Panc1 (cell line): ENCODE results near the gene FIGN. TPM values are rescaled to one million over a fixed set of nuclear protein-coding genes. Genes with fewer than 3 reads are reported as not detected.
A peak's percentile ranks its signal among the peaks of the same experiment; 100 is the strongest.

ENCODE experiments used
- ATAC-seq: fragments of 200-7000 bp; cut with Tn5 transposase; 2 replicates; pipeline ENCODE4 v1.9.1; 2020; ENCODE audit warnings: mild to moderate bottlenecking, moderate library complexity
- BruUV-seq: library from RNA; stranded (reverse); fragments of 400-500 nt; replicated peaks from 2 replicates; lab custom pipeline; 2021; lab: Mats Ljungman, UMichigan
- CTCF ChIA-PET: fragments of 300-600 bp; sonication (Branson Sonifier 250); formaldehyde crosslinking; loops from one replicate; lab custom pipeline; 2022; ENCODE audit warnings: antibody characterized with exemption; lab: Charles Lee
- POLR2A ChIA-PET: fragments of 300-600 bp; sonication (Branson Sonifier 250); formaldehyde crosslinking; loops from one replicate; lab custom pipeline; 2022; ENCODE audit warnings: antibody characterized with exemption; lab: Charles Lee
- DNase-seq: peaks from one replicate; pipeline ENCODE4 v3.0.0-alpha.2; 2010; ENCODE audit warnings: low read depth, low spot score
- H3K27ac ChIP-seq: 2 replicates; pipeline ENCODE4 v1.5.1; 2011; ENCODE audit warnings: mild to moderate bottlenecking, low read length, inconsistent platforms
- H3K27me3 ChIP-seq: fragments of 200-500 bp; sonication (Bioruptor generic); 2 replicates; pipeline ENCODE4 v1.6.0; 2014; ENCODE audit warnings: low read length, inconsistent platforms; ENCODE audit not compliant: control insufficient read depth, insufficient read depth
- H3K36me3 ChIP-seq: fragments of 200-500 bp; sonication (Bioruptor generic); 2 replicates; pipeline ENCODE4 v1.5.1; 2014; ENCODE audit warnings: inconsistent platforms, mild to moderate bottlenecking, low read length, moderate library complexity; ENCODE audit not compliant: control insufficient read depth, insufficient read depth
- H3K4me1 ChIP-seq: 2 replicates; pipeline ENCODE4 v1.5.1; 2011; ENCODE audit warnings: inconsistent platforms, mild to moderate bottlenecking, low read length, moderate library complexity; ENCODE audit not compliant: control insufficient read depth, insufficient read depth
- H3K4me3 ChIP-seq, 2 experiments: 2 replicates each; pipeline ENCODE4 v1.5.1; 2011 to 2012; ENCODE audit warnings: low read depth in 2 of 2, low read length in 2 of 2, mild to moderate bottlenecking in 2 of 2, inconsistent platforms in 1 of 2, moderate library complexity in 1 of 2
- H3K9me3 ChIP-seq: fragments of 200-500 bp; sonication (Bioruptor generic); 2 replicates; pipeline ENCODE4 v1.5.1; 2014; ENCODE audit warnings: low read depth, mild to moderate bottlenecking, inconsistent platforms, low read length, moderate library complexity; ENCODE audit not compliant: control insufficient read depth, insufficient read depth
- POLR2AphosphoS5 ChIP-seq: IDR thresholded peaks from 2 replicates; pipeline ENCODE4 v1.6.1; 2012; ENCODE audit warnings: mild to moderate bottlenecking, low read depth, low read length, moderate library complexity
- SIN3A ChIP-seq: IDR thresholded peaks from 2 replicates; pipeline ENCODE4 v1.6.1; 2012; ENCODE audit warnings: low read depth, mild to moderate bottlenecking, low read length, moderate library complexity, borderline replicate concordance; ENCODE audit not compliant: insufficient read depth
- TCF7L2 ChIP-seq: IDR thresholded peaks from 2 replicates; pipeline ENCODE4 v1.6.1; 2011; ENCODE audit warnings: mild to moderate bottlenecking, low read depth, low read length, inconsistent platforms
- in situ Hi-C: cut with HindIII; loops from 2 replicates; pipeline ENCODE4 v1.10.0; 2016; ENCODE audit warnings: low sequenced_read_pairs, low pct_unique_long_range_greater_than_20kb
- intact Hi-C: fragments of 100-400 bp; cut with micrococcal nuclease; formaldehyde crosslinking; loops from one replicate; pipeline ENCODE4 v1.10.0; 2022; ENCODE audit not compliant: unreplicated experiment
- total RNA-seq: library from RNA; stranded (reverse); gene quantifications from one replicate; pipeline ENCODE4 v1.2.1, GENCODE V29; 2021; ENCODE audit not compliant: unreplicated experiment
- TF ChIP-seq, protein P1 (sequence below), 2 experiments: IDR thresholded peaks; 2 replicates each; pipeline ENCODE4 v1.6.1; 2011 to 2012; ENCODE audit warnings: low read depth in 2 of 2, control low read depth in 1 of 2, low read length in 1 of 2, mild to moderate bottlenecking in 1 of 2, moderate library complexity in 1 of 2; ENCODE audit not compliant: insufficient read depth in 1 of 2
- TF ChIP-seq, protein P2 (sequence below): fragments of 450-650 bp; IDR thresholded peaks from 2 replicates; pipeline ENCODE4 v1.5.1; 2017; ENCODE audit warnings: mild to moderate bottlenecking

FIGN gene
- total RNA-seq, 1 experiment from 2014 or later: 19.5 TPM

- no peak overlapping the region for H3K4me3 ChIP-seq
- peak; percentile 51; the same call in 1 of the 2 replicates for ATAC-seq
- CTCF ChIA-PET: no interaction called here
- in situ Hi-C loops: no loop called here
- BruUV-seq: no TSS peak
- peaks cover 6% of the 10 kb centered on the region; the same call in 1 of the 2 replicates for H3K4me1 ChIP-seq
- no peak for DNase-seq
- H3K36me3 ChIP-seq: no peaks in the 10 kb centered on the region
- intact Hi-C loops: no loop called here
- H3K27ac ChIP-seq: peak overlapping the region; percentile 7; the same call in 1 of the 2 replicates
- POLR2A ChIA-PET: no interaction called here
- TF ChIP-seq, protein P1, sequence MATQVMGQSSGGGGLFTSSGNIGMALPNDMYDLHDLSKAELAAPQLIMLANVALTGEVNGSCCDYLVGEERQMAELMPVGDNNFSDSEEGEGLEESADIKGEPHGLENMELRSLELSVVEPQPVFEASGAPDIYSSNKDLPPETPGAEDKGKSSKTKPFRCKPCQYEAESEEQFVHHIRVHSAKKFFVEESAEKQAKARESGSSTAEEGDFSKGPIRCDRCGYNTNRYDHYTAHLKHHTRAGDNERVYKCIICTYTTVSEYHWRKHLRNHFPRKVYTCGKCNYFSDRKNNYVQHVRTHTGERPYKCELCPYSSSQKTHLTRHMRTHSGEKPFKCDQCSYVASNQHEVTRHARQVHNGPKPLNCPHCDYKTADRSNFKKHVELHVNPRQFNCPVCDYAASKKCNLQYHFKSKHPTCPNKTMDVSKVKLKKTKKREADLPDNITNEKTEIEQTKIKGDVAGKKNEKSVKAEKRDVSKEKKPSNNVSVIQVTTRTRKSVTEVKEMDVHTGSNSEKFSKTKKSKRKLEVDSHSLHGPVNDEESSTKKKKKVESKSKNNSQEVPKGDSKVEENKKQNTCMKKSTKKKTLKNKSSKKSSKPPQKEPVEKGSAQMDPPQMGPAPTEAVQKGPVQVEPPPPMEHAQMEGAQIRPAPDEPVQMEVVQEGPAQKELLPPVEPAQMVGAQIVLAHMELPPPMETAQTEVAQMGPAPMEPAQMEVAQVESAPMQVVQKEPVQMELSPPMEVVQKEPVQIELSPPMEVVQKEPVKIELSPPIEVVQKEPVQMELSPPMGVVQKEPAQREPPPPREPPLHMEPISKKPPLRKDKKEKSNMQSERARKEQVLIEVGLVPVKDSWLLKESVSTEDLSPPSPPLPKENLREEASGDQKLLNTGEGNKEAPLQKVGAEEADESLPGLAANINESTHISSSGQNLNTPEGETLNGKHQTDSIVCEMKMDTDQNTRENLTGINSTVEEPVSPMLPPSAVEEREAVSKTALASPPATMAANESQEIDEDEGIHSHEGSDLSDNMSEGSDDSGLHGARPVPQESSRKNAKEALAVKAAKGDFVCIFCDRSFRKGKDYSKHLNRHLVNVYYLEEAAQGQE (IDR thresholded peaks at IDR 0.05; ENCODE audit: insufficient read depth in 1 of 2, low read depth in 2 of 2, low read length in 1 of 2): no peak
- TF ChIP-seq, protein P2, sequence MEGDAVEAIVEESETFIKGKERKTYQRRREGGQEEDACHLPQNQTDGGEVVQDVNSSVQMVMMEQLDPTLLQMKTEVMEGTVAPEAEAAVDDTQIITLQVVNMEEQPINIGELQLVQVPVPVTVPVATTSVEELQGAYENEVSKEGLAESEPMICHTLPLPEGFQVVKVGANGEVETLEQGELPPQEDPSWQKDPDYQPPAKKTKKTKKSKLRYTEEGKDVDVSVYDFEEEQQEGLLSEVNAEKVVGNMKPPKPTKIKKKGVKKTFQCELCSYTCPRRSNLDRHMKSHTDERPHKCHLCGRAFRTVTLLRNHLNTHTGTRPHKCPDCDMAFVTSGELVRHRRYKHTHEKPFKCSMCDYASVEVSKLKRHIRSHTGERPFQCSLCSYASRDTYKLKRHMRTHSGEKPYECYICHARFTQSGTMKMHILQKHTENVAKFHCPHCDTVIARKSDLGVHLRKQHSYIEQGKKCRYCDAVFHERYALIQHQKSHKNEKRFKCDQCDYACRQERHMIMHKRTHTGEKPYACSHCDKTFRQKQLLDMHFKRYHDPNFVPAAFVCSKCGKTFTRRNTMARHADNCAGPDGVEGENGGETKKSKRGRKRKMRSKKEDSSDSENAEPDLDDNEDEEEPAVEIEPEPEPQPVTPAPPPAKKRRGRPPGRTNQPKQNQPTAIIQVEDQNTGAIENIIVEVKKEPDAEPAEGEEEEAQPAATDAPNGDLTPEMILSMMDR: peak; percentile 35
- no peaks in the 10 kb centered on the region for H3K27me3 ChIP-seq
- no peaks in the 10 kb centered on the region for H3K9me3 ChIP-seq
These were observed 124.8 kb downstream of the FIGN start for GRCh38 chr2:163610817-163611556.

GRCh38 chr2:163607630-163608029 lies 128.2 kb downstream of the FIGN start:
- Histone ChIP-seq H3K36me3 (no peaks in the 10 kb centered on the region; the same call in 1 of the 2 replicates), H3K4me3 (no peak overlapping the region), H3K4me1 (peaks cover 29% of the 10 kb centered on the region), H3K27ac (peak overlapping the region; percentile 49; the same call in 1 of the 2 replicates), H3K9me3 (no peaks in the 10 kb centered on the region), H3K27me3 (no peaks in the 10 kb centered on the region)
- ChIA-PET CTCF (no interaction called here), POLR2A (no interaction called here)
- ATAC-seq: no peak
- TF ChIP-seq POLR2AphosphoS5 (no peak), SIN3A (no peak), TCF7L2 (no peak)
- TF ChIP-seq, protein P1 (IDR thresholded peaks at IDR 0.05; ENCODE audit: insufficient read depth in 1 of 2, low read depth in 2 of 2, low read length in 1 of 2): no peak
- TF ChIP-seq, protein P2: no peak
- in situ Hi-C loops (no loop called here), intact Hi-C loops (loop anchor here (10.0 kb wide), 1 partner anchor 127 kb away; the partner anchor contains the start of gene FIGN)
- DNase-seq: no peak
- no TSS peak for BruUV-seq
